ENCODE data around the gene DEFB125.

- TF ChIP-seq CTCF (IDR thresholded peaks at IDR 0.05) (no peak), EZH2 (IDR thresholded peaks at IDR 0.05; ENCODE audit: borderline replicate concordance, insufficient read depth, low read depth, low read length, poor library complexity, severe bottlenecking) (no peak)
Observed at GRCh38 chr20:90651-91050, 3.2 kb downstream of the DEFB125 start.

Data from B cell (primary cell).